IPS-20b (cell line): ENCODE results near the gene KLHL25.

Source experiments
- H3K27ac ChIP-seq: one replicate; pipeline ENCODE4 v1.5.1; 2013; ENCODE audit warnings: low read length
- H3K27me3 ChIP-seq: 2 replicates; pipeline ENCODE4 v1.6.1; 2013; ENCODE audit warnings: mild to moderate bottlenecking, low read length, inconsistent platforms; ENCODE audit not compliant: insufficient read depth
- H3K36me3 ChIP-seq: 2 replicates; pipeline ENCODE4 v1.6.1; 2013; ENCODE audit warnings: low read depth, mild to moderate bottlenecking, inconsistent platforms, low read length, moderate library complexity; ENCODE audit not compliant: insufficient read depth
- H3K4me1 ChIP-seq: 2 replicates; pipeline ENCODE4 v1.6.1; 2013; ENCODE audit warnings: mild to moderate bottlenecking, control low read depth, inconsistent platforms, low read length, moderate library complexity; ENCODE audit not compliant: insufficient read depth
- H3K4me3 ChIP-seq: 2 replicates; pipeline ENCODE4 v1.5.1; 2013; ENCODE audit warnings: mild to moderate bottlenecking, low read length, inconsistent platforms
- H3K9ac ChIP-seq: 2 replicates; pipeline ENCODE4 v1.6.1; 2013; ENCODE audit warnings: low read depth, mild to moderate bottlenecking, inconsistent platforms, low read length, moderate library complexity
- H3K9me3 ChIP-seq: 2 replicates; pipeline ENCODE4 v1.6.1; 2013; ENCODE audit warnings: mild to moderate bottlenecking, low read depth, low read length, inconsistent platforms; ENCODE audit not compliant: insufficient read depth

KLHL25 gene

GRCh38 chr15:85737061-85737460 is 57.7 kb downstream of the KLHL25 start:
- Histone ChIP-seq H3K27me3 (no peaks in the 10 kb centered on the region), H3K4me1 (no peaks in the 10 kb centered on the region), H3K4me3 (no peak overlapping the region), H3K9me3 (peaks cover 11% of the 10 kb centered on the region), H3K9ac (no peak overlapping the region), H3K36me3 (peaks cover 63% of the 10 kb centered on the region), H3K27ac (no peak overlapping the region)

GRCh38 chr15:85733416-85733815 is 61.3 kb downstream of the KLHL25 start:
- no peak overlapping the region for H3K27ac ChIP-seq

GRCh38 chr15:85730001-85730820 is 64.5 kb downstream of the KLHL25 start:
- H3K9ac ChIP-seq = no peak overlapping the region
- H3K9me3 ChIP-seq = peaks cover 11% of the 10 kb centered on the region
- H3K4me3 ChIP-seq = no peak overlapping the region
- H3K27ac ChIP-seq = no peak overlapping the region
- peaks cover 73% of the 10 kb centered on the region for H3K36me3 ChIP-seq
- no peaks in the 10 kb centered on the region for H3K4me1 ChIP-seq
- no peaks in the 10 kb centered on the region for H3K27me3 ChIP-seq

More at GRCh38 chr15:85733416-85733815, 61.3 kb downstream of the KLHL25 start:
- H3K9me3 ChIP-seq = peaks cover 11% of the 10 kb centered on the region
- no peaks in the 10 kb centered on the region for H3K4me1 ChIP-seq
- H3K4me3 ChIP-seq = no peak overlapping the region
- peaks cover 69% of the 10 kb centered on the region for H3K36me3 ChIP-seq
- H3K27me3 ChIP-seq = no peaks in the 10 kb centered on the region
- H3K9ac ChIP-seq = no peak overlapping the region

- H3K27ac ChIP-seq = no peak overlapping the region
- peaks cover 77% of the 10 kb centered on the region for H3K36me3 ChIP-seq
- no peaks in the 10 kb centered on the region for H3K4me1 ChIP-seq
- no peak overlapping the region for H3K9ac ChIP-seq
- no peak overlapping the region for H3K4me3 ChIP-seq
- H3K27me3 ChIP-seq = no peaks in the 10 kb centered on the region
- no peaks in the 10 kb centered on the region for H3K9me3 ChIP-seq
These were observed 67.7 kb downstream of the KLHL25 start for GRCh38 chr15:85727068-85727467.

GRCh38 chr15:85726454-85726853 is 68.3 kb downstream of the KLHL25 start:
- Histone ChIP-seq H3K9me3 (no peaks in the 10 kb centered on the region), H3K4me1 (no peaks in the 10 kb centered on the region), H3K27me3 (no peaks in the 10 kb centered on the region), H3K4me3 (no peak overlapping the region), H3K9ac (no peak overlapping the region), H3K36me3 (peaks cover 77% of the 10 kb centered on the region), H3K27ac (no peak overlapping the region)

DNA sequence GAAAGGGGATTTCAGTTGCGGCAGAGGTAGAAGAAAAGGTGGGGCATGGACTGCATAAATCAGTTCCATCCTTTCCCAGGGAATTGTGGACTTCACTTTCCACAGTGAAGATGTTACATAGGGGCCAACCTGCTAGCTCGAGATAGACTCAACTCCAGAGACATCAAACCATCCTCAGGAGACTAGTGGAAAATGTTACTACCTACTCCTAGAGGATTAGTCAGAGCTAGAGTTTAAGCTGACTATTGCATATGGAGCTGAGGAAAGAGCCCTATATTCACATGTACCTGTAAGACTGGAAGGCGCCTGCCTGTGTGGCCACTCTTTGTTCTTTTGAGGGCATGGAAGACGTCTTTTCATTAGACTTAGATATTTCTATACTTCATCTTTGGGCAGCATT is 69.2 kb downstream of the KLHL25 start:
- Histone ChIP-seq H3K9ac (no peak overlapping the region), H3K4me1 (no peaks in the 10 kb centered on the region), H3K27ac (no peak overlapping the region), H3K36me3 (peaks cover 76% of the 10 kb centered on the region), H3K4me3 (no peak overlapping the region), H3K27me3 (no peaks in the 10 kb centered on the region), H3K9me3 (no peaks in the 10 kb centered on the region)

- Histone ChIP-seq H3K36me3 (peaks cover 79% of the 10 kb centered on the region), H3K27ac (no peak overlapping the region), H3K9me3 (no peaks in the 10 kb centered on the region), H3K27me3 (no peaks in the 10 kb centered on the region), H3K4me3 (no peak overlapping the region), H3K4me1 (no peaks in the 10 kb centered on the region), H3K9ac (no peak overlapping the region)
These were observed 69.7 kb downstream of the KLHL25 start for GRCh38 chr15:85725019-85725418.

- no peak overlapping the region for H3K27ac ChIP-seq
- H3K36me3 ChIP-seq = peaks cover 86% of the 10 kb centered on the region
- H3K9ac ChIP-seq = no peak overlapping the region
These were observed 70.5 kb downstream of the KLHL25 start for GRCh38 chr15:85723960-85724945.

DNA sequence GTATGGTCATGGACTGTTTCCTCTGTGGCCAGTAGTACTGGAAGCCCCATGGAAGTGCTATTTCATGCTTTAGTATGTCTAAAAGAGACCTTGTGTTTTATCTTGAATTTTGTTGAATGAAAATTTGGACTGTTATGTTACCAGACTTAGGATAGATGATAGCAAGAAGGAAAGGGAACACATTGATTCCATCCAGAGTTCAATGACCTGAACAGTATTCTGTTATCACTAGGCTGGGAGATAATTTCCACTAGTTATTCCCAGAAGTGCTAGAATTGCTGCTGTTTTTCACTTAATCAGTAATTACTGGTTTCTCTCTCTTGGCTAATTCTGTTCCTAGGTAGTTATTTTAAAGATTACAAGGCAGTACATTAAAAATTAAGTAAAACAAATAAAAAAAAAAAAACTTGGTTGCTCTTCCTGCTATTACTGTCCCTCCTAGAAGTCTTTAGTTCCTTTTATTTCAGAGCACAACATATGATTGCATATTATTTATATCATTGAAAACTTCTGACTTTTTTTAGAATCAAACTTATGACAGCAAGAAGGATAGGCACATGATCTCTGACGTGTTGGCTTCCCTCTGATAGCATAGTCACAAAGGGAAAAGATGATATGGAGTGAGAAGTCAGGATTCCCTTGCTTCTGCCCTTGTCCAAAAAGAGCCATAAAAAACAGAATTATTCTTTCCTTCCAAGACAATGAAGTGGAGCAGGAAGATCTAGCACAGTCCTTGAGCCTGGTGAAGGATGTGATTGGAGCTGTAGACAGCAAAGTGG is 72.2 kb downstream of the KLHL25 start:
- no peaks in the 10 kb centered on the region for H3K4me1 ChIP-seq
- H3K9ac ChIP-seq = no peak overlapping the region
- no peaks in the 10 kb centered on the region for H3K27me3 ChIP-seq
- H3K36me3 ChIP-seq = peaks cover 91% of the 10 kb centered on the region
- H3K4me3 ChIP-seq = no peak overlapping the region
- no peak overlapping the region for H3K27ac ChIP-seq
- H3K9me3 ChIP-seq = no peaks in the 10 kb centered on the region

More at GRCh38 chr15:85723960-85724945, 70.5 kb downstream of the KLHL25 start:
- Histone ChIP-seq H3K4me3 (no peak overlapping the region), H3K9me3 (no peaks in the 10 kb centered on the region), H3K27me3 (no peaks in the 10 kb centered on the region), H3K4me1 (no peaks in the 10 kb centered on the region)

DNA sequence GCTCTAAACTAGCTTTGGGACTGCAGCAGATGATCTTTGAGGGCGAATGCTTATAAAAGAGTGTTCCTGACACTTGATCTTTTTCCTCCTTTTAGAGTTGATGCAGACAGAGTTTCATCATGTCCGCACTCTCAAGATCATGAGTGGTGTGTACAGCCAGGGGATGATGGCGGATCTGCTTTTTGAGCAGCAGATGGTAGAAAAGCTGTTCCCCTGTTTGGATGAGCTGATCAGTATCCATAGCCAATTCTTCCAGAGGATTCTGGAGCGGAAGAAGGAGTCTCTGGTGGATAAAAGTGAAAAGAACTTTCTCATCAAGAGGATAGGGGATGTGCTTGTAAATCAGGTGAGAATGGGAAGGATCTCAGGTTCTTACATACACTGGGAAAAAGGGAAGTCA is 75.7 kb downstream of the KLHL25 start:
- Histone ChIP-seq H3K4me1 (peaks cover 5% of the 10 kb centered on the region; the same call in 1 of the 2 replicates), H3K36me3 (peaks cover 81% of the 10 kb centered on the region), H3K27me3 (no peaks in the 10 kb centered on the region), H3K9ac (no peak overlapping the region), H3K4me3 (no peak overlapping the region), H3K27ac (no peak overlapping the region), H3K9me3 (no peaks in the 10 kb centered on the region)

DNA sequence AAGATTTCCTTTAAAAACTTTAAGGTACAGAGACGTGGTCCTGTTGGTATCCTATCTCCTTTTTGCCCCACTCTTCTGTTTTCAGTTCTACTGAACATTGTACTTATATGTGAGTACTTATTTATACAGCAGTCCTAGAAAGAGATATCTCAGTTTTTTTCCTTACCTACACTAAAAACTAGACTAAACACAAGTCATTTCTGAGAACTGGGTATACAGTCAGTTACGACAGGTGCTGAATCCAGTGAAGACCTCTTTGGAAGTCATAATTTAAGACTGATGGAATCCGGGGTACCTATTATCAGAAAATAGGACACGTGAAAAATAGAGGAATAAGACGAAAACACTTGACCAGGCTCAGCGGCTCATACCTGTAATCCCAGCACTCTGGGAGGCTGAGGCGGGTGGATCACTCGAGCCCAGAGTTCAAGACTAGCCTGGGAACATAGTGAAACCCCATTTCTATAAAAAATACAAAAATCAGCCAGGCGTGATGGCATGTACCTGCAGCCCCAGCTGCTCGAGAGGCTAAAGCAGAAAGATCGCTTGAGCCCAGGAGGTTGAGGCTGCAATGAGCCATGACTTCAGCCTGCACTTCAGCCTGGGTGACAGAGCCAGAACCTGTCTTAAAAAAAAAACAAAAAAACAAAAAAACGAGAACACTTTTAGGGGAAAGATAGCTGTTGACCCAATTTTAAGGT is 76.3 kb downstream of the KLHL25 start:
- peaks cover 5% of the 10 kb centered on the region; the same call in 1 of the 2 replicates for H3K4me1 ChIP-seq
- no peak overlapping the region for H3K9ac ChIP-seq
- H3K27me3 ChIP-seq = no peaks in the 10 kb centered on the region
- H3K4me3 ChIP-seq = no peak overlapping the region
- H3K27ac ChIP-seq = no peak overlapping the region
- no peaks in the 10 kb centered on the region for H3K9me3 ChIP-seq
- peaks cover 76% of the 10 kb centered on the region for H3K36me3 ChIP-seq
